ENCODE data around the gene MAP2K5. TPM values are rescaled to one million over a fixed set of nuclear protein-coding genes. Genes with fewer than 3 reads are reported as not detected.
A peak's percentile ranks its signal among the peaks of the same experiment; 100 is the strongest.

Gene MAP2K5
- total and polyA plus RNA-seq, 2 experiments from 2014 or later, result 6.8 to 13.6 TPM

GRCh38 chr15:67570875-67571647 is 28.6 kb downstream of the MAP2K5 start:
- Histone ChIP-seq H3K4me3 (no peak overlapping the region), H3K27me3 (no peaks in the 10 kb centered on the region), H3K4me1 (ENCODE audit: low read depth) (no peaks in the 10 kb centered on the region), H3K9me3 (ENCODE audit: low read depth) (no peaks in the 10 kb centered on the region), H3K36me3 (no peaks in the 10 kb centered on the region), H3K27ac (no peak overlapping the region)
- DNase-seq (ENCODE audit: low read depth in 1 of 2, low spot score in 1 of 2), result no peak
- no peak for TF ChIP-seq CTCF (IDR thresholded peaks at IDR 0.05; ENCODE audit: low read depth, low read length)

GRCh38 chr15:67571648-67572415 is 29.3 kb downstream of the MAP2K5 start:
- DNase-seq (ENCODE audit: low read depth in 1 of 2, low spot score in 1 of 2), result no peak
- Histone ChIP-seq H3K27me3 (no peaks in the 10 kb centered on the region), H3K27ac (no peak overlapping the region), H3K4me1 (ENCODE audit: low read depth) (no peaks in the 10 kb centered on the region), H3K36me3 (no peaks in the 10 kb centered on the region), H3K9me3 (ENCODE audit: low read depth) (no peaks in the 10 kb centered on the region), H3K4me3 (no peak overlapping the region)
- TF ChIP-seq CTCF (IDR thresholded peaks at IDR 0.05; ENCODE audit: low read depth, low read length), result no peak

GRCh38 chr15:67573194-67573593 is 30.7 kb downstream of the MAP2K5 start:
- no peak for TF ChIP-seq CTCF (IDR thresholded peaks at IDR 0.05; ENCODE audit: low read depth, low read length)
- H3K27ac ChIP-seq, result no peak overlapping the region

GRCh38 chr15:67575039-67575502 is 32.6 kb downstream of the MAP2K5 start:
- no peak overlapping the region for H3K4me3 ChIP-seq
- no peaks in the 10 kb centered on the region for H3K9me3 ChIP-seq (ENCODE audit: low read depth)
- no peaks in the 10 kb centered on the region for H3K4me1 ChIP-seq (ENCODE audit: low read depth)
- H3K36me3 ChIP-seq, result no peaks in the 10 kb centered on the region
- no peaks in the 10 kb centered on the region for H3K27me3 ChIP-seq
- H3K27ac ChIP-seq, result no peak overlapping the region
- no peak for TF ChIP-seq CTCF (IDR thresholded peaks at IDR 0.05; ENCODE audit: low read depth, low read length)
- peak; percentile 1 to 4 for DNase-seq (ENCODE audit: low read depth in 1 of 2, low spot score in 1 of 2)

More at GRCh38 chr15:67573194-67573593, 30.7 kb downstream of the MAP2K5 start:
- DNase-seq (ENCODE audit: low read depth in 1 of 2, low spot score in 1 of 2), result no peak
- H3K4me3 ChIP-seq, result no peak overlapping the region
- no peaks in the 10 kb centered on the region for H3K36me3 ChIP-seq
- H3K27me3 ChIP-seq, result no peaks in the 10 kb centered on the region
- H3K4me1 ChIP-seq (ENCODE audit: low read depth), result no peaks in the 10 kb centered on the region
- no peaks in the 10 kb centered on the region for H3K9me3 ChIP-seq (ENCODE audit: low read depth)

GRCh38 chr15:67578020-67578600 is 35.6 kb downstream of the MAP2K5 start:
- no peak for DNase-seq (ENCODE audit: low read depth in 1 of 2, low spot score in 1 of 2)
- Histone ChIP-seq H3K36me3 (no peaks in the 10 kb centered on the region), H3K4me3 (no peak overlapping the region), H3K27me3 (no peaks in the 10 kb centered on the region), H3K4me1 (ENCODE audit: low read depth) (no peaks in the 10 kb centered on the region), H3K27ac (no peak overlapping the region), H3K9me3 (ENCODE audit: low read depth) (no peaks in the 10 kb centered on the region)
- no peak for TF ChIP-seq CTCF (IDR thresholded peaks at IDR 0.05; ENCODE audit: low read depth, low read length)

All from cardiac muscle cell (in vitro differentiated cells and primary cell).